ENCODE data around the gene SCOC. TPM values are rescaled to one million over a fixed set of nuclear protein-coding genes. Genes with fewer than 3 reads are reported as not detected.

The SCOC gene
- total RNA-seq, 1 donor from 2014 or later: 60.8 TPM

DNA sequence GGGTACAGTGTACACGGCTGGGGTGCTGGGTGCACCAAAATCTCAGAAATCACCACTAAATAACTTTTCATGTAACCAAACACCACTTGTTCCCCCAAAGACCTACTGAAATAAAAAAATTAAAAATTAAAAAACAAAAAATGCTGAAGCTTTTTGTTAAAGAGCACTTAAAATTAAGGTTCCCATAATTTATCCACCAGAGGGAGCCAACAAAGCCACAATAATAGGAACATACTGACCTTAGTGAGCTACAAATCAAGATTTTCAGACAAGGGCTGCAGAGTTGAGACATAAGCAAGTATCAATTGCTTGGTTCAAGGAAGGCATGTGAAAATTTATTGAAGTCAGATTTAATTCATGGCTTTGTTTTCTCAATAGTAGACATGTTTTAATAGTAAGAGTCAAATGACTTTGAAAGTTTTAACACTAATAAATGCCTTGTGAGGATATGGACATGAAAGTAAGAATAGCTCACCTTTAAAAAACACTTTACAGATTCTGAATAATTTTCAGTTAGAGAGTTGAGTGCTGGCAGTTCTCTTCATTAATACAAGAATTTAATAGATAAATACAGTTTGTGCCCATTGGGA is 43.0 kb upstream of the SCOC start:
- Histone ChIP-seq H3K79me2 (ENCODE audit: insufficient read depth, low read length) (no peaks in the 10 kb centered on the region), H4K20me1 (ENCODE audit: insufficient read depth, low read length) (no peaks in the 10 kb centered on the region), H3K9ac (ENCODE audit: low read length) (no peak overlapping the region), H3K4me3 (ENCODE audit: insufficient read depth, low read depth, low read length) (no peak overlapping the region), H3K27me3 (ENCODE audit: insufficient read depth, low read length) (no peaks in the 10 kb centered on the region), H3K4me2 (ENCODE audit: low read length) (no peak overlapping the region), H2AFZ (ENCODE audit: low read depth, low read length) (no peak overlapping the region), H3K36me3 (ENCODE audit: insufficient read depth, low read length) (no peaks in the 10 kb centered on the region), H3K27ac (ENCODE audit: low read depth, low read length) (no peak overlapping the region), H3K4me1 (ENCODE audit: insufficient read depth, low read length) (no peaks in the 10 kb centered on the region), H3K9me3 (ENCODE audit: insufficient read depth, low read depth, low read length) (no peaks in the 10 kb centered on the region)
- FAIRE-seq (no peak), DNase-seq (ENCODE audit: low read depth) (no peak)
- Mint-ChIP-seq H3K27ac (ENCODE audit: unreplicated experiment) (no peak overlapping the region), H3K4me1 (ENCODE audit: low read depth, unreplicated experiment) (no peaks in the 10 kb centered on the region), H3K27me3 (ENCODE audit: low read depth, unreplicated experiment) (peaks cover 2% of the 10 kb centered on the region), H3K9me3 (ENCODE audit: unreplicated experiment) (no peaks in the 10 kb centered on the region), H3K4me3 (ENCODE audit: unreplicated experiment) (no peak overlapping the region), H3K36me3 (ENCODE audit: low read depth, unreplicated experiment) (no peaks in the 10 kb centered on the region)
- TF ChIP-seq, protein P1, sequence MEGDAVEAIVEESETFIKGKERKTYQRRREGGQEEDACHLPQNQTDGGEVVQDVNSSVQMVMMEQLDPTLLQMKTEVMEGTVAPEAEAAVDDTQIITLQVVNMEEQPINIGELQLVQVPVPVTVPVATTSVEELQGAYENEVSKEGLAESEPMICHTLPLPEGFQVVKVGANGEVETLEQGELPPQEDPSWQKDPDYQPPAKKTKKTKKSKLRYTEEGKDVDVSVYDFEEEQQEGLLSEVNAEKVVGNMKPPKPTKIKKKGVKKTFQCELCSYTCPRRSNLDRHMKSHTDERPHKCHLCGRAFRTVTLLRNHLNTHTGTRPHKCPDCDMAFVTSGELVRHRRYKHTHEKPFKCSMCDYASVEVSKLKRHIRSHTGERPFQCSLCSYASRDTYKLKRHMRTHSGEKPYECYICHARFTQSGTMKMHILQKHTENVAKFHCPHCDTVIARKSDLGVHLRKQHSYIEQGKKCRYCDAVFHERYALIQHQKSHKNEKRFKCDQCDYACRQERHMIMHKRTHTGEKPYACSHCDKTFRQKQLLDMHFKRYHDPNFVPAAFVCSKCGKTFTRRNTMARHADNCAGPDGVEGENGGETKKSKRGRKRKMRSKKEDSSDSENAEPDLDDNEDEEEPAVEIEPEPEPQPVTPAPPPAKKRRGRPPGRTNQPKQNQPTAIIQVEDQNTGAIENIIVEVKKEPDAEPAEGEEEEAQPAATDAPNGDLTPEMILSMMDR (IDR thresholded peaks at IDR 0.05; ENCODE audit: insufficient read depth, low read depth, low read length): peak; percentile 68
- no peak for TF ChIP-seq EZH2 (IDR thresholded peaks at IDR 0.05; ENCODE audit: insufficient read depth, low read length)

DNA sequence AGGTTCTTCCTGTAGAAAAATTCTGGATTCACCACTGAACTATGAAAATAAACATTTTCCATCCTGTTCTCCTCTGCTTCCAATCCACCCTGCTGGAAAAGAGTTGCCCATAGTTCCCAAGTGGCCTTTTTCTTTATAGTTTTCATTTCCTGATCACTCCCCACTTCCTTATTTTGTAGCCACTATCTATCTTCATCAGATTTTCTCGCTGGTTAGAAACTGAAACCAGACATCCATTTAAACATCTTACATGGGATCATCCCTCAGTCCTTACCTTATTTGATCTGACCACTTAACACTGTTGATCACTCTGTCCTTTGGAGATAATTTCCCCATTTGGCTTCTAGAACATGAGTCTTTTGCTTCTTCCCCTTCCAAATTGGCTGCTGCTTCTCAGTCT is 42.2 kb upstream of the SCOC start:
- H3K4me1 Mint-ChIP-seq (ENCODE audit: low read depth, unreplicated experiment): no peaks in the 10 kb centered on the region
- FAIRE-seq: no peak

DNA sequence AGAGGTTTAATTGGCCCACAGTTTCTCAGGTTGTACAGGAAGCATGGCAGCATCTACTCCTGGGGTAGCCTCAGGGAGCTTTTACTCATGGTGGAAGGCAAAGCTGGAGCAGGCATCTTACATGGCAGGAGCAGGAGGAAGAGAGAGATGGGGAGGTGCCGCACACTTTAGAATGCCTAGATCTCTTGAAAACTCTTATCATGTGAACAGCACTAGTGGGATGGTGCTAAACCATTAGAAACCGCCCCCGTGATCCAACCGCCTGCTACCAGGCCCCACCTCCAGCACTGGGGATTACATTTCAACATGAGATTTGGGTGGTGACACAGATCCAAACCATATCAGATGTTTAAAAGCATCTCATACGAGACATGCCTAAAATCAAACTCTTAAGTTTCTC is 41.6 kb upstream of the SCOC start:
- H2AFZ ChIP-seq (ENCODE audit: low read depth, low read length): no peak overlapping the region

More for the DNA sequence above, 42.2 kb upstream of the SCOC start:
- Mint-ChIP-seq H3K9me3 (ENCODE audit: unreplicated experiment) (no peaks in the 10 kb centered on the region), H3K27me3 (ENCODE audit: low read depth, unreplicated experiment) (peaks cover 2% of the 10 kb centered on the region), H3K36me3 (ENCODE audit: low read depth, unreplicated experiment) (no peaks in the 10 kb centered on the region), H3K27ac (ENCODE audit: unreplicated experiment) (no peak overlapping the region), H3K4me3 (ENCODE audit: unreplicated experiment) (no peak overlapping the region)
- Histone ChIP-seq H3K9me3 (ENCODE audit: insufficient read depth, low read depth, low read length) (no peaks in the 10 kb centered on the region), H3K27ac (ENCODE audit: low read depth, low read length) (no peak overlapping the region), H3K4me2 (ENCODE audit: low read length) (no peak overlapping the region), H4K20me1 (ENCODE audit: insufficient read depth, low read length) (no peaks in the 10 kb centered on the region), H3K4me1 (ENCODE audit: insufficient read depth, low read length) (no peaks in the 10 kb centered on the region), H3K4me3 (ENCODE audit: insufficient read depth, low read depth, low read length) (no peak overlapping the region), H3K27me3 (ENCODE audit: insufficient read depth, low read length) (no peaks in the 10 kb centered on the region), H3K9ac (ENCODE audit: low read length) (no peak overlapping the region), H2AFZ (ENCODE audit: low read depth, low read length) (no peak overlapping the region), H3K36me3 (ENCODE audit: insufficient read depth, low read length) (no peaks in the 10 kb centered on the region), H3K79me2 (ENCODE audit: insufficient read depth, low read length) (no peaks in the 10 kb centered on the region)
- TF ChIP-seq EZH2 (IDR thresholded peaks at IDR 0.05; ENCODE audit: insufficient read depth, low read length): no peak
- TF ChIP-seq, protein P1 (IDR thresholded peaks at IDR 0.05; ENCODE audit: insufficient read depth, low read depth, low read length): no peak
- DNase-seq (ENCODE audit: low read depth): no peak

More for the DNA sequence above, 41.6 kb upstream of the SCOC start:
- H3K4me3 Mint-ChIP-seq (ENCODE audit: unreplicated experiment): no peak overlapping the region
- no peaks in the 10 kb centered on the region for H3K4me1 Mint-ChIP-seq (ENCODE audit: low read depth, unreplicated experiment)
- Histone ChIP-seq H3K4me1 (ENCODE audit: insufficient read depth, low read length) (no peaks in the 10 kb centered on the region), H3K27me3 (ENCODE audit: insufficient read depth, low read length) (no peaks in the 10 kb centered on the region), H3K79me2 (ENCODE audit: insufficient read depth, low read length) (no peaks in the 10 kb centered on the region), H3K9ac (ENCODE audit: low read length) (no peak overlapping the region), H4K20me1 (ENCODE audit: insufficient read depth, low read length) (no peaks in the 10 kb centered on the region), H3K27ac (ENCODE audit: low read depth, low read length) (no peak overlapping the region), H3K4me3 (ENCODE audit: insufficient read depth, low read depth, low read length) (no peak overlapping the region), H3K4me2 (ENCODE audit: low read length) (no peak overlapping the region), H3K36me3 (ENCODE audit: insufficient read depth, low read length) (no peaks in the 10 kb centered on the region), H3K9me3 (ENCODE audit: insufficient read depth, low read depth, low read length) (no peaks in the 10 kb centered on the region)
- H3K9me3 Mint-ChIP-seq (ENCODE audit: unreplicated experiment): no peaks in the 10 kb centered on the region
- no peak overlapping the region for H3K27ac Mint-ChIP-seq (ENCODE audit: unreplicated experiment)
- no peaks in the 10 kb centered on the region for H3K36me3 Mint-ChIP-seq (ENCODE audit: low read depth, unreplicated experiment)
- DNase-seq (ENCODE audit: low read depth) (no peak), FAIRE-seq (no peak)
- TF ChIP-seq, protein P1 (IDR thresholded peaks at IDR 0.05; ENCODE audit: insufficient read depth, low read depth, low read length): no peak
- no peak for TF ChIP-seq EZH2 (IDR thresholded peaks at IDR 0.05; ENCODE audit: insufficient read depth, low read length)
- H3K27me3 Mint-ChIP-seq (ENCODE audit: low read depth, unreplicated experiment): peaks cover 2% of the 10 kb centered on the region
